Activated T-helper 2 cell treated with anti-CD3 and anti-CD28 coated beads, Interferon-gamma antibody, Interleukin-2, Interleukin-4, amounts not matched to agents 10 μg/mL and 5 μg/mL and 100 μg/mL, durations not matched to agents 14 hours and 24 hours and 36 hours (primary cell): ENCODE measurements around the gene C14orf180. TPM values are rescaled to one million over a fixed set of nuclear protein-coding genes. Genes with fewer than 3 reads are reported as not detected.
"Not testable (repeated sequence)": the region's sequence is repeated elsewhere in the genome, so short reads cannot be mapped to it uniquely, and the experiment has no call there.

Source experiments
- DNase-seq: peaks from one replicate; pipeline ENCODE4 v3.0.0; 2021; ENCODE audit warnings: low spot score
- H3K27ac Mint-ChIP-seq: one replicate; pipeline ENCODE4 v1.8.0; 2021; ENCODE audit warnings: mixed read lengths
- H3K27me3 Mint-ChIP-seq: one replicate; pipeline ENCODE4 v1.8.0; 2021; ENCODE audit warnings: low read depth, mixed read lengths
- H3K36me3 Mint-ChIP-seq: one replicate; pipeline ENCODE4 v1.8.0; 2021; ENCODE audit warnings: low read depth, mixed read lengths
- H3K4me1 Mint-ChIP-seq: one replicate; pipeline ENCODE4 v1.8.0; 2021; ENCODE audit warnings: low read depth, mixed read lengths
- H3K4me3 Mint-ChIP-seq: one replicate; pipeline ENCODE4 v1.8.0; 2021; ENCODE audit warnings: low read depth, mild to moderate bottlenecking, moderate library complexity, mixed read lengths
- H3K9me3 Mint-ChIP-seq: one replicate; pipeline ENCODE4 v1.8.0; 2021; ENCODE audit warnings: mixed read lengths
- intact Hi-C: fragments of 100-400 bp; cut with micrococcal nuclease; formaldehyde crosslinking; loops from one replicate; pipeline ENCODE4 v1.15.1; 2023
- total RNA-seq: library from RNA; stranded (reverse); gene quantifications from 2 replicates; pipeline ENCODE4 v1.2.3, GENCODE V29; 2022

C14orf180 gene
- total RNA-seq, 1 donor from 2014 or later, result not detected

GRCh38 chr14:104611881-104612280, 32.3 kb downstream of the C14orf180 start:
- no peak overlapping the region for H3K27ac Mint-ChIP-seq
- no peak overlapping the region for H3K4me3 Mint-ChIP-seq
- peaks cover 7% of the 10 kb centered on the region for H3K27me3 Mint-ChIP-seq
- intact Hi-C loops, result no loop called here
- H3K9me3 Mint-ChIP-seq, result no peaks in the 10 kb centered on the region
- H3K4me1 Mint-ChIP-seq, result no peaks in the 10 kb centered on the region
- no peak for DNase-seq
- H3K36me3 Mint-ChIP-seq, result no peaks in the 10 kb centered on the region

DNA sequence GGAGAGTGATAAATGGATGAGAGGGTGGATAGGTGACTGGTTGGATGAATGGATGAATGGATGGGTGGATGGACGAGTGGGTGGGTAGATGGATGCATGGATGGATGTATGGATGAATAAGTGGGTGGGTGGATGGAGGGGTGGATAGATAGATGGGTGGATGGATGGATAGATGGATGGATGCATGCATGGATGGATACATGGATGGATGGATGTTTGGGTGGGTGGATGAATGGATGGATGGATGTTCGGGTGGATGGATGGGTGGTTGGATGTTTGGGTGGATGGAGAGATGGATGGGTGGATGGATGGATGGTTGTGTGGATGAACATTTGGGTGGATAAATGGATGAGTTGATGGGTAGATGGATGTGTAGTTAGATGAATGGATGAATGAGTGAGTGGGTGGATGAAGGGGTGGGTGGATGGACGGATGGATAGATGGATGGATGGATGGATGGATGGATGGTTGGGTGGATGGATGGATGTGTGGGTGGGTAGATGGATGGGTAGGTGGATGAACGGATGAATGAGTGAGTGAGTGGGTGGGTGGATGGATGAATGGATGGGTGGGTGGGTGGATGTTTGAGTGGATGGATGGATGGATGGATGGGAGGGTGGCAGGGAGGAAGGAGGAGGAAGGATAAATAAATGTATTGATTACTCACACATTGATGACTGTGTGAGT, 34.7 kb downstream of the C14orf180 start:
- no peak overlapping the region for H3K27ac Mint-ChIP-seq
- no peaks in the 10 kb centered on the region for H3K4me1 Mint-ChIP-seq
- H3K4me3 Mint-ChIP-seq, result no peak overlapping the region
- intact Hi-C loops, result no loop called here
- peaks cover 10% of the 10 kb centered on the region for H3K27me3 Mint-ChIP-seq
- DNase-seq, result no peak
- H3K36me3 Mint-ChIP-seq, result no peaks in the 10 kb centered on the region
- H3K9me3 Mint-ChIP-seq, result no peaks in the 10 kb centered on the region

GRCh38 chr14:104624939-104625338, 45.4 kb downstream of the C14orf180 start:
- Mint-ChIP-seq H3K36me3 (no peaks in the 10 kb centered on the region), H3K27ac (no peak overlapping the region), H3K4me1 (no peaks in the 10 kb centered on the region), H3K9me3 (peaks cover 26% of the 10 kb centered on the region), H3K27me3 (peaks cover 9% of the 10 kb centered on the region), H3K4me3 (no peak overlapping the region)
- intact Hi-C loops, result no loop called here
- no peak for DNase-seq

GRCh38 chr14:104632781-104633180, 53.2 kb downstream of the C14orf180 start:
- Mint-ChIP-seq H3K36me3 (no peaks in the 10 kb centered on the region), H3K4me1 (no peaks in the 10 kb centered on the region), H3K4me3 (no peak overlapping the region), H3K27ac (no peak overlapping the region), H3K27me3 (no peaks in the 10 kb centered on the region), H3K9me3 (peaks cover 12% of the 10 kb centered on the region)
- intact Hi-C loops, result no loop called here
- DNase-seq, result no peak

- Mint-ChIP-seq H3K27me3 (no peaks in the 10 kb centered on the region), H3K4me3 (no peak overlapping the region), H3K4me1 (no peaks in the 10 kb centered on the region), H3K36me3 (no peaks in the 10 kb centered on the region), H3K27ac (no peak overlapping the region), H3K9me3 (peaks cover 6% of the 10 kb centered on the region)
- no peak for DNase-seq
- intact Hi-C loops, result no loop called here
These were observed 53.9 kb downstream of the C14orf180 start for GRCh38 chr14:104633276-104634137.

GRCh38 chr14:104634138-104634760, 54.7 kb downstream of the C14orf180 start:
- H3K27ac Mint-ChIP-seq, result no peak overlapping the region
- no peak overlapping the region for H3K4me3 Mint-ChIP-seq
- DNase-seq, result no peak
- H3K27me3 Mint-ChIP-seq, result no peaks in the 10 kb centered on the region
- H3K36me3 Mint-ChIP-seq, result no peaks in the 10 kb centered on the region
- intact Hi-C loops, result no loop called here
- no peaks in the 10 kb centered on the region for H3K4me1 Mint-ChIP-seq
- peaks cover 3% of the 10 kb centered on the region for H3K9me3 Mint-ChIP-seq

GRCh38 chr14:104634886-104635570, 55.5 kb downstream of the C14orf180 start:
- H3K4me1 Mint-ChIP-seq, result no peaks in the 10 kb centered on the region
- intact Hi-C loops, result no loop called here
- no peak for DNase-seq
- no peaks in the 10 kb centered on the region for H3K9me3 Mint-ChIP-seq
- H3K4me3 Mint-ChIP-seq, result no peak overlapping the region
- no peaks in the 10 kb centered on the region for H3K36me3 Mint-ChIP-seq
- no peaks in the 10 kb centered on the region for H3K27me3 Mint-ChIP-seq
- no peak overlapping the region for H3K27ac Mint-ChIP-seq

GRCh38 chr14:104635717-104636116, 56.2 kb downstream of the C14orf180 start:
- no peak overlapping the region for H3K27ac Mint-ChIP-seq
- no peak overlapping the region for H3K4me3 Mint-ChIP-seq
- intact Hi-C loops, result no loop called here
- H3K27me3 Mint-ChIP-seq, result no peaks in the 10 kb centered on the region
- H3K36me3 Mint-ChIP-seq, result no peaks in the 10 kb centered on the region
- DNase-seq, result no peak
- no peaks in the 10 kb centered on the region for H3K9me3 Mint-ChIP-seq
- no peaks in the 10 kb centered on the region for H3K4me1 Mint-ChIP-seq

DNA sequence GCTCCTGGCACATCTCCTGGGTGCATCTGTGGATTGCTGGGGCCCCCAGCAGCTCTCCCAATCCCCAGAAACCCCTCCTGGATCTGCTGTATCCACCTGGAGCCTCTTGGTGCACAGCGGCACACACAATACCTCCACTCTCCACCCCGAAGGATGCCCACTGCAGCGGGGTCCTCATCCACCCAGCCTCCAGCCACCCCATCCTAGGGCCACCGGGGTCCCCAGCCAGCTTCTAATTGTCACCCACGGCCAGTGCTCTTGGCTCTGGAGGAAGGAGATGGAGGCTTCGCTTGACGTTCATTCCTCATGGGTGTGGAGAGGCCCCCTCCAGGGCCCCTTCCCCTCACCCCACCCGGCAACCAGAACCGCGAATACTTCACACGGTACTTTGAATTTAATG, 56.6 kb downstream of the C14orf180 start:
- no peak overlapping the region for H3K27ac Mint-ChIP-seq
- H3K4me3 Mint-ChIP-seq, result no peak overlapping the region
- H3K27me3 Mint-ChIP-seq, result no peaks in the 10 kb centered on the region
- no peaks in the 10 kb centered on the region for H3K36me3 Mint-ChIP-seq
- DNase-seq, result no peak
- H3K9me3 Mint-ChIP-seq, result no peaks in the 10 kb centered on the region
- no peaks in the 10 kb centered on the region for H3K4me1 Mint-ChIP-seq
- intact Hi-C loops, result no loop called here

- H3K4me3 Mint-ChIP-seq, result not testable (repeated sequence)
These were observed 57.4 kb downstream of the C14orf180 start for GRCh38 chr14:104636846-104637545.

GRCh38 chr14:104637546-104638003, 58.0 kb downstream of the C14orf180 start:
- intact Hi-C loops, result no loop called here
- no peak overlapping the region for H3K27ac Mint-ChIP-seq
- H3K4me3 Mint-ChIP-seq, result no peak overlapping the region
- no peak for DNase-seq
- no peaks in the 10 kb centered on the region for H3K36me3 Mint-ChIP-seq
- no peaks in the 10 kb centered on the region for H3K27me3 Mint-ChIP-seq
- no peaks in the 10 kb centered on the region for H3K9me3 Mint-ChIP-seq
- no peaks in the 10 kb centered on the region for H3K4me1 Mint-ChIP-seq

More at GRCh38 chr14:104636846-104637545, 57.4 kb downstream of the C14orf180 start:
- DNase-seq, H3K27me3 Mint-ChIP-seq, H3K27ac Mint-ChIP-seq, H3K9me3 Mint-ChIP-seq, H3K36me3 Mint-ChIP-seq, H3K4me1 Mint-ChIP-seq, intact Hi-C loops: not testable (repeated sequence)

DNA sequence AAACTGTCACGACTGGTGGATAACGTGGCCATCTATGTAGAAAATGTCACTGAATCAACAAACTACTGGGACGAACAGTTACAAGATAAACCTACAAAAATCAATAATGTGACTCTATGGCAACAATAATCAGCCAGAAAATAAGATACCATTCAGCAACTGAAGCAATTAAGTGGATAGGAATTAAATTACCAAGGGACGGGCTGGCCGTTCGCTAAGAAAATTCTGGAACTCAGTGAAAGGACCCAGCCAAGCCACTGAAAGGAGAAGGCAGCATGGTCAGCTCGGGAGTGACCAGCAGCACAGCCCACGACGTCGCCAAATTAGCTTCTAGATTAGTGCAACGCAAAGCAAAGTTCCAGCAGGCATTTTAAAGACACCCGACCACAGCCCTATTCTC, 58.6 kb downstream of the C14orf180 start:
- intact Hi-C loops, result no loop called here
- no peak overlapping the region for H3K4me3 Mint-ChIP-seq
- no peaks in the 10 kb centered on the region for H3K27me3 Mint-ChIP-seq
- H3K4me1 Mint-ChIP-seq, result no peaks in the 10 kb centered on the region
- H3K36me3 Mint-ChIP-seq, result no peaks in the 10 kb centered on the region
- no peaks in the 10 kb centered on the region for H3K9me3 Mint-ChIP-seq
- H3K27ac Mint-ChIP-seq, result no peak overlapping the region
- no peak for DNase-seq
